Kidney (tissue), 14 donors: ENCODE data around the gene EGFL7. TPM values are rescaled to one million over a fixed set of nuclear protein-coding genes. Genes with fewer than 3 reads are reported as not detected.
A peak's percentile ranks its signal among the peaks of the same experiment; 100 is the strongest.

Experiments
- DNase-seq, 5 donors: peaks; one replicate each; pipeline ENCODE4 v3.0.0-alpha.2; 2013 to 2020
- FAIRE-seq: peaks from 2 replicates; lab custom pipeline; 2012; peaks lifted over from hg19 to GRCh38; lab: Jason Lieb, UNC
- H3K27ac ChIP-seq, 2 donors: one replicate each; pipeline ENCODE4 v1.7.0; 2013; ENCODE audit warnings: low read depth in 2 of 2, low read length in 2 of 2, inconsistent platforms in 1 of 2
- H3K27me3 ChIP-seq: one replicate; pipeline ENCODE4 v1.7.1; 2013; ENCODE audit warnings: low read length, inconsistent platforms; ENCODE audit not compliant: control insufficient read depth, insufficient read depth
- H3K36me3 ChIP-seq, 3 donors: one replicate each; pipeline versions ENCODE4 v1.7.0 to v1.7.1; 2013; ENCODE audit warnings: low read length in 3 of 3, control low read depth in 1 of 3, inconsistent platforms in 1 of 3; ENCODE audit not compliant: insufficient read depth in 3 of 3, control insufficient read depth in 2 of 3
- H3K4me1 ChIP-seq, 3 donors: one replicate each; pipeline versions ENCODE4 v1.7.0 to v1.7.1; 2013; ENCODE audit warnings: low read length in 3 of 3, inconsistent platforms in 1 of 3, low read depth in 1 of 3; ENCODE audit not compliant: control insufficient read depth in 2 of 3, insufficient read depth in 2 of 3
- H3K4me3 ChIP-seq, 3 donors: one replicate each; pipeline versions ENCODE4 v1.7.0 to v1.8.1; 2013; ENCODE audit warnings: low read length in 3 of 3, control low read depth in 1 of 3, inconsistent platforms in 1 of 3
- H3K9ac ChIP-seq, 3 donors: one replicate each; pipeline versions ENCODE4 v1.7.0 to v1.7.1; 2013; ENCODE audit warnings: low read length in 3 of 3, control low read depth in 1 of 3, inconsistent platforms in 1 of 3
- H3K9me3 ChIP-seq, 3 donors: one replicate each; pipeline versions ENCODE4 v1.7.0 to v1.7.1; 2013; ENCODE audit warnings: low read length in 3 of 3, control low read depth in 1 of 3, inconsistent platforms in 1 of 3; ENCODE audit not compliant: control insufficient read depth in 2 of 3, insufficient read depth in 1 of 3
- CTCF ChIP-seq: IDR thresholded peaks from 3 replicates; pipeline ENCODE4 v1.5.1; 2012; ENCODE audit warnings: mild to moderate bottlenecking, moderate library complexity, borderline replicate concordance; ENCODE audit not compliant: insufficient read depth; ENCODE audit errors: extremely low read depth
- intact Hi-C: fragments of 100-400 bp; cut with DNase I; formaldehyde crosslinking; loops from one replicate; pipeline ENCODE4 v1.11.1; 2022
- polyA plus RNA-seq: library from polyadenylated mRNA; stranded (reverse); fragments of 350-450 nt; fragmentation: Illumina TruSeq; extraction: RNeasy Lipid Tissue Mini Kit (QIAGEN cat#74804); gene quantifications from one replicate; pipeline ENCODE4 v1.2.3, GENCODE V29; 2014; ENCODE audit warnings: low read depth, low replicate concordance; ENCODE audit not compliant: insufficient read depth
- total RNA-seq: library from RNA; stranded (reverse); fragmentation: NEBNext Ultra II Directional; extraction: Animal tissue kit (Norgen Biotek cat#: 25700); gene quantifications from one replicate; pipeline ENCODE4 v1.2.1, GENCODE V29; 2021
- donor health status: control.
- donor health status: control.
- donor health status: control.
- donor health status: control.
- donor health status: control.
- donor health status: DM: yes; HTN: yes; CAD: no.
- donor health status: Normal renal cell carcinoma (clear cell type).

EGFL7 gene
- total and polyA plus RNA-seq, 2 donors from 2014 or later, result 137 to 140 TPM

- H3K9ac ChIP-seq, result no peak overlapping the region
- no peaks in the 10 kb centered on the region for H3K9me3 ChIP-seq
- DNase-seq (peak in 2 of 5 donors; percentile 64 to 66), FAIRE-seq (no peak)
- no peaks in the 10 kb centered on the region for H3K27me3 ChIP-seq
- H3K36me3 ChIP-seq, result peaks cover 0 to 3% (median 0%) of the 10 kb centered on the region in 3 donors
- no peak overlapping the region for H3K27ac ChIP-seq
- intact Hi-C loops, result no loop called here
- peaks cover 0 to 14% (median 0%) of the 10 kb centered on the region in 3 donors for H3K4me1 ChIP-seq
- no peak overlapping the region for H3K4me3 ChIP-seq
- peak; percentile 62 for TF ChIP-seq CTCF
Observed at GRCh38 chr9:136671646-136672430, 9.1 kb downstream of the EGFL7 start.

GRCh38 chr9:136672431-136673087 lies 9.8 kb downstream of the EGFL7 start:
- Histone ChIP-seq H3K9ac (no peak overlapping the region), H3K27ac (no peak overlapping the region), H3K9me3 (no peaks in the 10 kb centered on the region), H3K4me3 (no peak overlapping the region), H3K27me3 (no peaks in the 10 kb centered on the region), H3K36me3 (peaks cover 0 to 3% (median 0%) of the 10 kb centered on the region in 3 donors), H3K4me1 (peaks cover 0 to 14% (median 0%) of the 10 kb centered on the region in 3 donors)
- FAIRE-seq (no peak), DNase-seq (no peak)
- intact Hi-C loops, result no loop called here
- TF ChIP-seq CTCF, result no peak

GRCh38 chr9:136673088-136673974 lies 10.6 kb downstream of the EGFL7 start:
- no peak for FAIRE-seq
- no peak overlapping the region for H3K27ac ChIP-seq

More at GRCh38 chr9:136673088-136673974, 10.6 kb downstream of the EGFL7 start:
- peaks cover 0 to 14% (median 0%) of the 10 kb centered on the region in 3 donors for H3K4me1 ChIP-seq
- H3K9me3 ChIP-seq, result no peaks in the 10 kb centered on the region
- DNase-seq, result no peak
- intact Hi-C loops, result no loop called here
- H3K36me3 ChIP-seq, result peaks cover 0 to 3% (median 0%) of the 10 kb centered on the region in 3 donors
- H3K9ac ChIP-seq, result no peak overlapping the region
- H3K4me3 ChIP-seq, result no peak overlapping the region
- no peaks in the 10 kb centered on the region for H3K27me3 ChIP-seq
- TF ChIP-seq CTCF, result no peak
